HG03095 (cell line): ENCODE measurements around the gene SORCS1.

ENCODE experiments used
- ATAC-seq: cut with Tn5 transposase; IDR thresholded peaks from one replicate; pipeline ENCODE4 v1.9.1; 2021; ENCODE audit warnings: moderate library complexity; ENCODE audit not compliant: unreplicated experiment

Gene SORCS1

DNA sequence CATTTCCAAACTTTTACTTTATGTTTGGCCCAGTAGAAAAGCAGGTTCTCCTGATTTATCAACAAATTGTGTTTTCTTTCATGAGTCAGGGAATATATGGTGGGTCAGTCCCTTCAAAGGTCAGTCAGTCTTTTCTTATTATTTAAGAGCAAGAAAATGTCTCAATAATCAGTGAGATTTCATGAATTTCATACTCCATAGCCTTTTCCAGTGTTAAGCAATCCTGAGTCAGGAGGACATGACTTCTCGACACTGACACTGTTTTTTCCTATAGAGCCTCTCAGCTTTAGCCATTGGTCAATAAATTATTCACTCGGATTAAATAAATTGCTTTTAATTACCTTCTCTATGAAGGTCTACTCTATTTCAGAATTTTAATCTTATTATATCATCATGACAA is 334.5 kb downstream of the SORCS1 start:
- no peak for ATAC-seq

DNA sequence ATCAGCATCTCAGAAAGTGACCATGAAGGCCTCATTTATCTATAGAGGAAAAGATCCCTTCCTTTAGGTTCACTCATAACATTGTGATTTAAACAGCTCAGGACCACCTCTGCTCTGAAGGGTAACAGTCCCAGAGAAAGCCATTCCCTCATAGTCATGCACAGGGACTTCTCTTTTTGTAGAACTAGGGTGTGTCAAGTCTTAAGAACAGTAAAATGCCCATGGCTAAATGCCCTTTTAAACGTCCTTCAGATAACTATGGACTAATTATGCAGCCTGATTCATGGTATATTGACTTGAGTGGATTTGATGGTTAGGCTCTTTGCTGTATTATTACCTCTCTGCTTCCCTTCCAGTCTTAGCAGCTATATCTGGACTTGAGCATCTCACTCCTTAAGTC is 337.8 kb downstream of the SORCS1 start:
- ATAC-seq = no peak

DNA sequence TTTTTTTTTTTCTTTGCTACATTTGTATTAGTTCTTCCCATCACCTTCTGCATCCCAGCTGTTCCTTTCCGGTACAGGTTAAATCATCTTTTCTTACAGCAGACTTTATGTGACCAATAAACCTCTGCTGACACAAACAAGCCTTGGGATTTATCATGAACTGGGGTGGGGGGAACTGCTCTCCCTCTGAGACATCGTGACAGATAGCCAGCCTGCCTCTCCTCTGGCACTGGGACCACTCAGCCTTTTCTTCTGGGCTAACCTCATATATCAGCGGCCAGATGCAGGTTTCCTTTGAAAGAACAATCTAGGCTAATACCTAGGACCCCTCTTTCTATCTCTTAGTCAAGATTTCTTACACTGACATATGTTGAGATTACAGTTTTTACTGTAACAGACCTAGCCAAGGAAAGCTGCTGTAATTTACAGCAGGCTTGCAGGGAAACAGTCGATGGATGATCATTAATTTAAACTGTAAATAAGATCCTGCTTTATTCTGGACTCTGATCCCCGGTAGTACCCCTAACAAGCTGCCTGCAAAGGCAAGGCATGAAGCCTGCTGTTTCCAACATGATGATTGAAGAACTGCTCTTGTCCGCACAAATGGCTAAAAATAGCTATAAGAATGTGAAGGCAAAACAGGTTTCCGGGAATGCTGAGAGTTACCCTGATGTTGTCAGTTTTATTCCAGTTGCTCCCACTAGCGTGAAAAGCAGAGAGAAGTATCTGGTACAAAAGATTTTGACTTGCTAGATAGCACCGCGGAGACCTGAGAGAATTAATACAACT is 338.7 kb downstream of the SORCS1 start:
- no peak for ATAC-seq

DNA sequence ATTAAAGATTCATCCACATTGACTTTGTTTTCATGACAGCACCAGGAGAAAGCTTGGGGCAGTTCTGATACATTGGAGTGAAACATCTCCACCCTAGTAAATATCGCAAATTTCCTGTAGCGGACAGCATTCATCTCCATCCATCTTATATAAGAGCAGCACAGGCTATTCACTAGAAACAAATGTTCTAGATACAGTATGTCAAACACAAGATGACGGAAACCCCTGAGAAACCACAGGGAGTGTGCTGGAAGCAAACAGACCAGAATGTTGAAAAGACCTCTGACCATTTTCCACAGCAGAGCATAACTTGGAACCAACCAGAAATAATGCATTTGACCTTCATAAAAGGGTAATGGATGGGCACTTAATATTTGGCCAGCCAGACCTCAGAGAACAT is 343.9 kb downstream of the SORCS1 start:
- ATAC-seq = no peak

DNA sequence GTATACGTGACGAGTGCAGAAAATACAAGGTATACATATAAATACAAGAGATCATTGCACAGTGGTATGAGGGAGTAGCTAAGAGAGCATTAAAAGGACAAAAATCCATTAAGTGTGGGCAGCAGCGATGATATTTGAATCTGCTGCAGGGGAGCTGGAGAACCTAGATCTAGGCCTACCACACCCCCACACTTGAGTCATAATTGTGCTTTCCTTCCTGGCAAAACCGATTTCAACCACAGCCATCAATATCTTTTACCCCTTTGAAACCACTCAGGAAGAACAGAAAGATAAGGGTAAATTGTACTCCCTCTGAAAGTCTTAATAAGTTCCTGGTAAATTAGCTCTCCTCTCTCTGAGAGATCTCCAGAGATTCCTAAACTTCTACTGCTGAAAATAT is 345.0 kb downstream of the SORCS1 start:
- no peak for ATAC-seq

- no peak for ATAC-seq
These were observed 348.0 kb downstream of the SORCS1 start for GRCh38 chr10:106816318-106817085.

- no peak for ATAC-seq
These were observed 349.0 kb downstream of the SORCS1 start for GRCh38 chr10:106815427-106816043.

GRCh38 chr10:106804992-106805582 is 359.4 kb downstream of the SORCS1 start:
- no peak for ATAC-seq

DNA sequence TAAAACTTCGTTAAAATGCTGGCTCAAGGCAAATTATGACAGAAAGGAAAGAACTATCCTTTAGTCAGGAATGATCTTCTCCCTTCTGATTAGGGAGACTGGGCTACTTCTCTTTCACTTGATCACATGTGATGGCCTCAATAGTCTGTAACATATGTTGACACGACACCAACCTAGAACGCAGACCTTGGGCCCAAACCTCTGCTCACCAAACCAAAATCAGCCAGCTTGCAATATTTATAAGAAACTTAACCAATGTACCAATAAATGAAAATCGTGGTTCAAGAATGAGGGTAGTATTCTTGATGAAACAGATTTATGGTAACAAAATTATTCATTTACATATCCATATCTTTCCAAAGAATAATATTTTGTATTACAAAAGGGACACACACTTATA is 361.6 kb downstream of the SORCS1 start:
- ATAC-seq = no peak

GRCh38 chr10:106799776-106800175 is 364.7 kb downstream of the SORCS1 start:
- ATAC-seq = no peak

DNA sequence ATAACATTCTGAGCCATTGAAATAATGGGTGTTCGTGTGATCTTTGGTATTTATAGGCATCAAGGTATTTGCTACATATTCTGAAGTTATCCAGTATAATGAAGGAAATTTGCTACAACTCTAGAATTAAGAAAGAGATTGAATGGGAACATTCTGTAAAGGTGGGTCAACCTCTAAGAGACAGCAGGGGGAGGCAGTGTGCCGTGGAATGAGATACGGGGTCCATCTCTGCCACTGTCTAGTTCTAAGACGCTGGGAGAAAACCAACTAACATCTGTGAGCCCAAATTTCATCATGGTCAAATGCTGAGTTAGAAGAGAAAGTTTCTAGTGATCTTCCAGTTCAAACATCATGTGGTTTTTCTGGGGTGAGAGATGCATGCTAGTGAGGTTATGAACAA is 368.9 kb downstream of the SORCS1 start:
- ATAC-seq = peak; percentile 57

- no peak for ATAC-seq
These were observed 370.9 kb downstream of the SORCS1 start for GRCh38 chr10:106793617-106794016.

GRCh38 chr10:106789623-106790022 is 374.9 kb downstream of the SORCS1 start:
- no peak for ATAC-seq

GRCh38 chr10:106788982-106789381 is 375.5 kb downstream of the SORCS1 start:
- no peak for ATAC-seq

GRCh38 chr10:106785528-106785927 is 379.0 kb downstream of the SORCS1 start:
- ATAC-seq = no peak

GRCh38 chr10:106780632-106781031 is 383.9 kb downstream of the SORCS1 start:
- ATAC-seq = no peak

DNA sequence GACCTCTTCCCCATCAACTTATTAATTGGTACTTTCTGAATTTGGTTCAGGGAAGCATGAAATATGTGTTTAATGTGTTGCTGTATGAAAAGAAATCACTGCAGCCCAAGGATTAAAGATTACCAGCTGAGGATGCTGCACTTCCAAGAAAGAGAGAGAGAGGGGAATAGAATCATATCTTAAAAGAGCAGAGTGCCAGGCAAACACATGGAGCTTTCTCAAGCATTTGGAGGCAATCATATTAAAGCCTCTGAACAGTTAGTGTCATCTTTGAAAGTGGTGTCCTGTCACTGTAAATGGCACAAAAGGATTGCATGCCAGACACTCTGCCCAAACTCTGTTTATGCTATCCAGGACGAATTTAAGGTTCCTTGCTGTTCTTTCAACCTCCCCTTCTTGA is 386.7 kb downstream of the SORCS1 start:
- ATAC-seq = no peak

GRCh38 chr10:106775127-106775526 is 389.4 kb downstream of the SORCS1 start:
- no peak for ATAC-seq

GRCh38 chr10:106772957-106773356 is 391.5 kb downstream of the SORCS1 start:
- no peak for ATAC-seq

DNA sequence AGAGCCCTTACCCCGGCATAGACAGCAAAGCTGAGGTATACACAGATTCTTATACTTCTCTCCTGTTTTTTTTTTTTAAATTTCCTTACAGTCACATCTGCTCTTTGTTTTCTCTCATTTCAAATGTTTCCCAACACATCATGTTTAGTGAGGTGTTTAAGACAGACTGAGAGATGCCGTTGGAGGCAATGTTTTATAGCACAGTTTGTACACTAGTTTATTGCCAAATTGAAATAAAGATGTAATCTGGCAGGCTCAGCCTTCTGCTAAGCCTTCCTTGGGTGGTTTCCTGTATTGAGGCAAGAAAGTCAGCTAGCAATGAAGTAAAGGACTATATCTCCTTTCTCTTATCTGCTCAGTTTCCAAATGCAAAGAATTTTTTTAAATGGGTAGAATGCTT is 393.4 kb downstream of the SORCS1 start:
- no peak for ATAC-seq

DNA sequence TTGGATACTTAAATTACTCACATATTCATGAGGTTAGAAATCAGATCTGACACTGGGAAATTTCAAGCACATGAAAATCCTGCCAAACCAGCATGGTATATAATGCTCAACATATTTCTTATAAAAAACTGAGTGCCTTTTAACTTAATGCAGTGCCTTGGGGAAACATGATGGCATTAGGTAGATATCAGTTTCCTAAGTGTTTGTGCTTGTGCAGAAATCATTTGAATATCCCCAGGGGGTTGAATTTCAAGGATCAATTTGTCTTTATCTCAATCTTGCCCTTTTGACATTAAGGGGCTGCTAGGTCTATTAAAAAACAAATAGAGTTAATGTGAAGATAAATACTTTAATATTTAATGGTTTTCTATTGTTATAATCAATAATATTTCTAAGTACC is 396.3 kb downstream of the SORCS1 start:
- no peak for ATAC-seq

GRCh38 chr10:106765928-106766327 is 398.6 kb downstream of the SORCS1 start:
- ATAC-seq = no peak
